ENCODE results near the gene UBE2D3. TPM values are rescaled to one million over a fixed set of nuclear protein-coding genes. Genes with fewer than 3 reads are reported as not detected.
"Not testable (repeated sequence)": the region's sequence is repeated elsewhere in the genome, so short reads cannot be mapped to it uniquely, and the experiment has no call there.

UBE2D3 gene
- total and polyA plus RNA-seq, 7 donors: 221 to 629 (median 346) TPM

DNA sequence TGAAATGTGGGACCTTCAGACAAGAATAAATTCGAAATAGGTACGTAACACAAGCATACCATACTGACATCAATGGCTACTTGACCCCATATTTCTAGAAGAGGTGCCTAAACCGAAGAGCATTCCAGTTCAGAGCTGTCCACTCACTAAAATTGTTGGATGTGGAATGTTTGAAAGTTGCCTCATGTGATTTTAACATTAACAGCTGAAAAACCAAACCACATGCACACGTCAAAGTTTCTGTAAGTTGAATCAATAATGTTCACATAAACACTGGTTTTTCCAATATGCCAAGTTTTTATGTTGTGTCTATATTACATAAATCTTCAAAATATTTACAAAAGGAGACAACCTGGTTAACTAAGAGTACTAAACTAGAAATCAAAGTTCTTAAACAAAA, 3.5 kb downstream of the UBE2D3 start:
- Histone ChIP-seq H3K4me1 (peaks cover 59% of the 10 kb centered on the region), H3K27me3 (ENCODE audit: insufficient read depth in 3 of 3, low read length in 2 of 3) (no peaks in the 10 kb centered on the region), H3K4me3 (peak overlapping the region; percentile 89), H3K9me3 (no peaks in the 10 kb centered on the region), H3K36me3 (ENCODE audit: insufficient read depth in 1 of 2, low read depth in 1 of 2) (peaks cover 2 to 19% of the 10 kb centered on the region in 2 donors), H3K27ac (peak overlapping the region; percentile 100)
- intact Hi-C loops (cut with DNase I): no loop called here
- no peak for ATAC-seq
- TF ChIP-seq, protein P1, sequence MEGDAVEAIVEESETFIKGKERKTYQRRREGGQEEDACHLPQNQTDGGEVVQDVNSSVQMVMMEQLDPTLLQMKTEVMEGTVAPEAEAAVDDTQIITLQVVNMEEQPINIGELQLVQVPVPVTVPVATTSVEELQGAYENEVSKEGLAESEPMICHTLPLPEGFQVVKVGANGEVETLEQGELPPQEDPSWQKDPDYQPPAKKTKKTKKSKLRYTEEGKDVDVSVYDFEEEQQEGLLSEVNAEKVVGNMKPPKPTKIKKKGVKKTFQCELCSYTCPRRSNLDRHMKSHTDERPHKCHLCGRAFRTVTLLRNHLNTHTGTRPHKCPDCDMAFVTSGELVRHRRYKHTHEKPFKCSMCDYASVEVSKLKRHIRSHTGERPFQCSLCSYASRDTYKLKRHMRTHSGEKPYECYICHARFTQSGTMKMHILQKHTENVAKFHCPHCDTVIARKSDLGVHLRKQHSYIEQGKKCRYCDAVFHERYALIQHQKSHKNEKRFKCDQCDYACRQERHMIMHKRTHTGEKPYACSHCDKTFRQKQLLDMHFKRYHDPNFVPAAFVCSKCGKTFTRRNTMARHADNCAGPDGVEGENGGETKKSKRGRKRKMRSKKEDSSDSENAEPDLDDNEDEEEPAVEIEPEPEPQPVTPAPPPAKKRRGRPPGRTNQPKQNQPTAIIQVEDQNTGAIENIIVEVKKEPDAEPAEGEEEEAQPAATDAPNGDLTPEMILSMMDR (IDR thresholded peaks at IDR 0.05): no peak
- 35 to 43% (median 41%) methylated on average over 4 of the region's 4 CpGs for WGBS, 3 donors
- no peak for DNase-seq

DNA sequence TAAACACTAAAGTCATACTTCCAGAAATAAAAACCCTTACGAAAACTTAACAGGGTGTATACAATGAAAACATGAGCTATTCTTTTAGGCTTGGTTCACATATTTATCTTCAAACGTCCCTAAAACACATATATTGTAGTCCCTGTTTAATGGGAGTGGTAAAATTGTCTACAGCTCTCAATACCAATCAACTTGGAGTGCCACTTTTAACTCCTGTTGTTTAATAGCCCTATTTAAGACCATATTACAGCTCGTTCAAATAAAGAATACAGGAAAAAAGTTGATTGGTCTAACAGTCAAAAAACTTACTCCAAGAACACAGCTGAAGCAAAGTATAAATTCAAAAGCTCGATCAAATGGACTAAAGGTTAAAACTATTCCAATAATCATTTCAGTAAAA, 3.9 kb downstream of the UBE2D3 start:
- Histone ChIP-seq H3K4me3 (peak overlapping the region; percentile 89), H3K27ac (peak overlapping the region; percentile 100), H3K36me3 (ENCODE audit: insufficient read depth in 1 of 2, low read depth in 1 of 2) (peaks cover 2 to 19% of the 10 kb centered on the region in 2 donors), H3K27me3 (ENCODE audit: insufficient read depth in 3 of 3, low read length in 2 of 3) (no peaks in the 10 kb centered on the region), H3K4me1 (peaks cover 59% of the 10 kb centered on the region), H3K9me3 (no peaks in the 10 kb centered on the region)
- WGBS, 3 donors: 17 to 26% (median 21%) methylated on average over 4 of the region's 4 CpGs
- DNase-seq: no peak
- TF ChIP-seq, protein P1 (IDR thresholded peaks at IDR 0.05): no peak
- intact Hi-C loops (cut with DNase I): no loop called here
- ATAC-seq: no peak

DNA sequence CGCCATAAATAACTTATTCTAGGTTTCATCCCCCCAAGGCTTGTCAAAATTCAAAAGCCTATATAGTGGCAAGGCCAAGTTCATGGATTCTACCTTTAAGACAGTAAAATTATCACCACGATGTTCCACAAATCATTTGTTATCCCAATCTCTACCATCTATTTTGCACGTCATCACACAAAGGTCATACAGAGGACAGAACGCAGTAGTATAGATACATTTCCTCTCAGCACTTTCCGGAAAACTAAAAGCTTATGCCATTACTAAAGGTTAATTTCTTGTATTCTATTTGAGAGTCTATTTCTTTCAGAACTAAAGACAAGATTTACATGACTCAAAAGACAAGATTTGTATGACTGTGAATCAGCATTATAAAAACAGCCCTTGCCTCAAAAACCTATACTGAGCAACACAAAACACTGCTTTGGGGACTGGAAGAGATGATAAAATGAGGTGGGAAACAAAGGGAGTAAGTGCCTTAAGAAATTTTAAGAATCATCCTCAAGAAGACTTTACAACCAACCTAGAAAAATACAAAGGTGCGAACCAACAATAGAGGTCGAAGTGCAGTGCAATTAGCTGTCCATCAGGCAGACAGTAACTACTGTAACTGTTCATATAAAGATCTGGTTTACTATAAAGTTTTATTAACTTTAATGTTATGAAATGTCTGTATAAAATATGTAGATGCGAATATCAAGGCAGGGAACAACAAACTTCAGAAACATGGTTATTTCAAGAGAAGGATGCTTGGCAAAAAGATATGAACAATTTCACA, 7.6 kb downstream of the UBE2D3 start:
- 53 to 57% (median 57%) methylated on average over 8 of the region's 8 CpGs for WGBS, 3 donors
- peak overlapping the region; percentile 89 for H3K4me3 ChIP-seq
- H3K4me1 ChIP-seq: peaks cover 90% of the 10 kb centered on the region
- peak overlapping the region; percentile 54 for H3K27ac ChIP-seq
- peaks cover 4 to 13% of the 10 kb centered on the region in 2 donors for H3K36me3 ChIP-seq (ENCODE audit: insufficient read depth in 1 of 2, low read depth in 1 of 2)
- H3K27me3 ChIP-seq (ENCODE audit: insufficient read depth in 3 of 3, low read length in 2 of 3): no peaks in the 10 kb centered on the region
- intact Hi-C loops (cut with DNase I): no loop called here
- no peak for DNase-seq
- TF ChIP-seq, protein P1 (IDR thresholded peaks at IDR 0.05): no peak
- ATAC-seq: peak in 3 of 4 donors; percentile 12 to 43 (median 31)
- no peaks in the 10 kb centered on the region for H3K9me3 ChIP-seq

DNA sequence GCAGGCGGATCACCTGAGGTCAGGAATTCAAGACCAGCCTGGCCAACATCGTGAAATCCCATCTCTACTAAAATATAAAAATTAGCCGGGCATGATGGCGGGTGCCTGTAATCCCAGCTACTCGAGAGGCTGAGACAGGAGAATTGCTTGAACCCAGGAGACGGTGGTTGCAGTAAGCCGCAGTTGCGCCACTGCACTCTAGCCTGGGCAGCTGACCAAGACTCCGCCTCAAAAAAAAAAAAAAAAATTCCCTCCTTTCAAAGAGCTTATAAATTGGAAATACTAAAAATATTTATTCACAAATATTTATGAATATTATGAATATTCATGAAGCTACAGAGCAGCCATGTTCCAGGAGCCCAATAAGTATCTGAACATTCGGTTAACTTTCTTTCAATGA, 8.3 kb downstream of the UBE2D3 start:
- peak overlapping the region; percentile 54 for H3K27ac ChIP-seq
- intact Hi-C loops (cut with DNase I): not testable (repeated sequence)

DNA sequence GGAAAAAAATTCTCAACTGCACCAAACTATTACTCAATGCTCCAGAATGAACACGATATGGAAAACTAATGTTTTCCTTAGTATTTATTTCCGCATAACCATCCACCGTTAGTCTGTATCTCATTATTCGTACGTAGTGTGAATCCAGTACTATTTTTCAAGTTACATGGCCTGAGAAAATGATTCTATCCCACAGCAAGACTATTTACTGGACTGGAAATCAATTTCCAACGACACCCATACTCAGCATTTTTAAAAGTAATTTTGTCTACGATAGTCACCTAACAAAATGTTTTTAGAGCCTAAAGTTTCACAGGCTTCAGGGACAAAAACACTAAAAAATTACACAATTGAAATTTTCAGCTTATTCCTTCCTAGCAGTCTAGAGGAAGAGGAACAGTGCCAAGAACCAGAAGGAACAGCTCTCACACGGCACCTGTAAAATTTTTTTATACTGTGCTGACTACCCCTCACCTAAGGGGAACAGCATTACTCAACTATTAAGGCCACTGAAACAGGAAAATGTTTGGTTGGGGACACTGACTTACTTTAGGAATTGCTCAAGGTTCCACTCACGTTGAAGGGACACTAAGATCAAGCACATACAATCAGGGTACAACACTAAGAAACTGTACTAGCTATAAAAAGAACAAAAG, 9.6 kb downstream of the UBE2D3 start:
- intact Hi-C loops (cut with DNase I): no loop called here
- DNase-seq: no peak
- Histone ChIP-seq H3K27ac (peak overlapping the region; percentile 54), H3K27me3 (ENCODE audit: insufficient read depth in 3 of 3, low read length in 2 of 3) (no peaks in the 10 kb centered on the region), H3K9me3 (no peaks in the 10 kb centered on the region), H3K4me3 (peak overlapping the region; percentile 15), H3K4me1 (peaks cover 90% of the 10 kb centered on the region), H3K36me3 (ENCODE audit: insufficient read depth in 1 of 2, low read depth in 1 of 2) (peaks cover 3 to 7% of the 10 kb centered on the region in 2 donors)
- TF ChIP-seq, protein P1 (IDR thresholded peaks at IDR 0.05): no peak
- WGBS, 3 donors: 29 to 49% (median 35%) methylated on average over 9 of the region's 9 CpGs
- ATAC-seq: peak in 3 of 4 donors; percentile 16 to 49 (median 39)

More for the DNA sequence above, 8.3 kb downstream of the UBE2D3 start:
- not testable (repeated sequence) for H3K9me3 ChIP-seq; H3K27me3 ChIP-seq (ENCODE audit: insufficient read depth in 3 of 3, low read length in 2 of 3); DNase-seq
- 59 to 78% (median 60%) methylated on average over 10 of the region's 10 CpGs for WGBS, 3 donors
- Histone ChIP-seq H3K4me3 (peak overlapping the region; percentile 89), H3K4me1 (peaks cover 90% of the 10 kb centered on the region), H3K36me3 (ENCODE audit: insufficient read depth in 1 of 2, low read depth in 1 of 2) (peaks cover 4 to 12% of the 10 kb centered on the region in 2 donors)
- ATAC-seq: peak in 1 of 4 donors; percentile 37

All from psoas muscle (tissue), 8 donors.